OCI-LY1 (cell line): Measurements from ENCODE around the gene SEPTIN14.
"Not testable (repeated sequence)": the region's sequence is repeated elsewhere in the genome, so short reads cannot be mapped to it uniquely, and the experiment has no call there.

ENCODE experiments used
- H2AFZ ChIP-seq: fragments of 200-600 bp; sonication (generic), shearing (Covaris generic); 2 replicates; pipeline ENCODE4 v1.6.0; 2014; ENCODE audit warnings: antibody characterized with exemption, mild to moderate bottlenecking, low read length
- H3F3A ChIP-seq: fragments of 200-600 bp; sonication (generic), shearing (Covaris generic); 2 replicates; pipeline ENCODE4 v1.6.0; 2014; ENCODE audit warnings: mild to moderate bottlenecking, antibody characterized with exemption, low read length, moderate library complexity; ENCODE audit not compliant: insufficient read depth
- H3K27ac ChIP-seq: fragments of 200-600 bp; sonication (generic); 2 replicates; pipeline ENCODE4 v1.5.1; 2014; ENCODE audit warnings: low read length, mixed run types, mild to moderate bottlenecking, low read depth; ENCODE audit not compliant: poor library complexity, severe bottlenecking
- H3K27me3 ChIP-seq: fragments of 200-600 bp; sonication (generic); 2 replicates; pipeline ENCODE4 v1.6.0; 2014; ENCODE audit warnings: antibody characterized with exemption, mild to moderate bottlenecking, low read length, moderate library complexity; ENCODE audit not compliant: insufficient read depth
- H3K36me3 ChIP-seq: fragments of 200-600 bp; sonication (generic); 2 replicates; pipeline ENCODE4 v1.6.1; 2014; ENCODE audit warnings: mild to moderate bottlenecking, antibody characterized with exemption, low read length, moderate library complexity, mixed read lengths; ENCODE audit not compliant: insufficient read depth
- H3K4me1 ChIP-seq: fragments of 200-600 bp; sonication (generic); 2 replicates; pipeline ENCODE4 v1.5.1; 2014; ENCODE audit warnings: mild to moderate bottlenecking, low read length, moderate library complexity; ENCODE audit not compliant: insufficient read depth, severe bottlenecking
- H3K4me2 ChIP-seq: fragments of 200-600 bp; sonication (generic), shearing (Covaris generic); 2 replicates; pipeline ENCODE4 v1.6.1; 2014; ENCODE audit warnings: low read length
- H3K4me3 ChIP-seq: fragments of 200-600 bp; sonication (generic); 2 replicates; pipeline ENCODE4 v1.5.1; 2014; ENCODE audit warnings: low read length, low read depth, mild to moderate bottlenecking, mixed read lengths; ENCODE audit not compliant: poor library complexity, severe bottlenecking
- H3K79me2 ChIP-seq: fragments of 200-600 bp; shearing (Covaris generic); 2 replicates; pipeline ENCODE4 v1.6.1; 2016; ENCODE audit warnings: mixed run types, low read length, mixed read lengths; ENCODE audit not compliant: insufficient read depth
- H3K9ac ChIP-seq: fragments of 200-600 bp; sonication (generic), shearing (Covaris generic); 2 replicates; pipeline ENCODE4 v1.6.1; 2014; ENCODE audit warnings: mild to moderate bottlenecking, low read length, mixed read lengths
- H3K9me2 ChIP-seq: fragments of 200-600 bp; sonication (generic), shearing (Covaris generic); 2 replicates; pipeline ENCODE4 v1.6.1; 2014; ENCODE audit warnings: low read depth, mild to moderate bottlenecking, low read length, mixed read lengths
- H3K9me3 ChIP-seq: fragments of 200-600 bp; shearing (Covaris generic); 2 replicates; pipeline ENCODE4 v1.6.1; 2014; ENCODE audit warnings: low read length, mixed read lengths
- H4K20me1 ChIP-seq: fragments of 200-600 bp; sonication (generic), shearing (Covaris generic); 2 replicates; pipeline ENCODE4 v1.6.0; 2016; ENCODE audit warnings: mild to moderate bottlenecking, low read length; ENCODE audit not compliant: insufficient read depth
- EZH2 ChIP-seq: fragments of 200-600 bp; sonication (generic), shearing (Covaris generic); IDR thresholded peaks from 2 replicates; pipeline ENCODE4 v1.8.0; 2017; ENCODE audit warnings: borderline replicate concordance, mixed run types, mild to moderate bottlenecking, antibody characterized with exemption, low read length, moderate library complexity, mixed read lengths
- TF ChIP-seq, protein P1 (sequence below): fragments of 200-600 bp; sonication (generic), shearing (Covaris generic); IDR thresholded peaks from 2 replicates; pipeline ENCODE4 v1.5.1; 2017; ENCODE audit warnings: mild to moderate bottlenecking, antibody characterized with exemption, low read length, moderate library complexity, mixed read lengths

The SEPTIN14 gene

DNA sequence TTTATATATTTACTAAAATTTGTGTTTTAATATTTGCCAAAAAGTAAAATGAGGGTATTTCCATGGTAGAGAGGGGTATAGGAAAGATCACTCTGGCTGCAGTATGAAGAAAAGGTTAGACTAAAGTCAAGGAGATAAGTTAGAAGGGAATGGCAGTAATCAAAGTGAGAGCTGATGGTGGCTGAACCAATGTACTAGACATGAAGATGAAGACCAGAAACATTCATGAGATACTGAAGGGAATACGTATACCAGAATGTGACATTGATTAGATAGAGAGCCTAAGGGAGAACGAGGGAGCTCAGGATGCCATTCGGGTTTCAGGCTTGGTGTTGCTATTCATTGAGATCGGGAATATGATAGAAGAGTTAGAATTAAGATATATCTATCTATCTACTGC is 32.5 kb upstream of the SEPTIN14 start:
- Histone ChIP-seq H3K4me3 (no peak overlapping the region), H3K9ac (no peak overlapping the region), H4K20me1 (no peaks in the 10 kb centered on the region), H2AFZ (no peak overlapping the region), H3K79me2 (no peaks in the 10 kb centered on the region), H3K4me2 (no peak overlapping the region), H3F3A (no peaks in the 10 kb centered on the region), H3K4me1 (no peaks in the 10 kb centered on the region), H3K9me3 (no peaks in the 10 kb centered on the region), H3K27me3 (no peaks in the 10 kb centered on the region), H3K9me2 (no peaks in the 10 kb centered on the region), H3K36me3 (peaks cover 4% of the 10 kb centered on the region; the same call in 1 of the 2 replicates), H3K27ac (no peak overlapping the region)
- TF ChIP-seq, protein P1, sequence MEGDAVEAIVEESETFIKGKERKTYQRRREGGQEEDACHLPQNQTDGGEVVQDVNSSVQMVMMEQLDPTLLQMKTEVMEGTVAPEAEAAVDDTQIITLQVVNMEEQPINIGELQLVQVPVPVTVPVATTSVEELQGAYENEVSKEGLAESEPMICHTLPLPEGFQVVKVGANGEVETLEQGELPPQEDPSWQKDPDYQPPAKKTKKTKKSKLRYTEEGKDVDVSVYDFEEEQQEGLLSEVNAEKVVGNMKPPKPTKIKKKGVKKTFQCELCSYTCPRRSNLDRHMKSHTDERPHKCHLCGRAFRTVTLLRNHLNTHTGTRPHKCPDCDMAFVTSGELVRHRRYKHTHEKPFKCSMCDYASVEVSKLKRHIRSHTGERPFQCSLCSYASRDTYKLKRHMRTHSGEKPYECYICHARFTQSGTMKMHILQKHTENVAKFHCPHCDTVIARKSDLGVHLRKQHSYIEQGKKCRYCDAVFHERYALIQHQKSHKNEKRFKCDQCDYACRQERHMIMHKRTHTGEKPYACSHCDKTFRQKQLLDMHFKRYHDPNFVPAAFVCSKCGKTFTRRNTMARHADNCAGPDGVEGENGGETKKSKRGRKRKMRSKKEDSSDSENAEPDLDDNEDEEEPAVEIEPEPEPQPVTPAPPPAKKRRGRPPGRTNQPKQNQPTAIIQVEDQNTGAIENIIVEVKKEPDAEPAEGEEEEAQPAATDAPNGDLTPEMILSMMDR: no peak
- no peak for TF ChIP-seq EZH2

DNA sequence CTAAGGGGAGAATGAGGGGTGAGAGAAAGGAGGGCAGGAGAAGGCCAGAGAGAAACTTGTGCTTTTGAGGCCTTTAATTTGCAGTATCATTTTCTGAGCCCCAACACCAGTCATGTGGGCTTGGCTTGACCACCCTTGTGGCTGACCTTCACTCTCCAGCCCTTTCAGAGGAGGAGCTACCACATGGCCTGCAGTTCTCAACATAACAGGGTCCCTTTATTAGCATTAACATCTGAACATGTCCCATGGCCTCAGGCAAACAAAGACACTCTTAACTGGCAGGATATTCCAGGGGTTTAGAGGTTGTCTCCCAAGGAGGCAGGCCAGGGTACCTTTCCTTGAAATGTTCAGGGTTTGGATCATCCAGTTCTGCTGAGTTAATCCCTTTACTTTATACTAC is 31.4 kb upstream of the SEPTIN14 start:
- Histone ChIP-seq H3K27me3 (no peaks in the 10 kb centered on the region), H2AFZ (no peak overlapping the region), H3K36me3 (peaks cover 4% of the 10 kb centered on the region; the same call in 1 of the 2 replicates), H3K4me2 (no peak overlapping the region), H3K9ac (no peak overlapping the region), H3K9me3 (no peaks in the 10 kb centered on the region), H3K27ac (no peak overlapping the region), H3K9me2 (no peaks in the 10 kb centered on the region), H3K4me1 (no peaks in the 10 kb centered on the region), H4K20me1 (no peaks in the 10 kb centered on the region), H3K4me3 (no peak overlapping the region), H3F3A (no peaks in the 10 kb centered on the region), H3K79me2 (no peaks in the 10 kb centered on the region)
- TF ChIP-seq, protein P1: no peak
- TF ChIP-seq EZH2: no peak

GRCh38 chr7:55888378-55888777 is 25.8 kb upstream of the SEPTIN14 start:
- not testable (repeated sequence) for H3K27ac ChIP-seq, H3K9me2 ChIP-seq

DNA sequence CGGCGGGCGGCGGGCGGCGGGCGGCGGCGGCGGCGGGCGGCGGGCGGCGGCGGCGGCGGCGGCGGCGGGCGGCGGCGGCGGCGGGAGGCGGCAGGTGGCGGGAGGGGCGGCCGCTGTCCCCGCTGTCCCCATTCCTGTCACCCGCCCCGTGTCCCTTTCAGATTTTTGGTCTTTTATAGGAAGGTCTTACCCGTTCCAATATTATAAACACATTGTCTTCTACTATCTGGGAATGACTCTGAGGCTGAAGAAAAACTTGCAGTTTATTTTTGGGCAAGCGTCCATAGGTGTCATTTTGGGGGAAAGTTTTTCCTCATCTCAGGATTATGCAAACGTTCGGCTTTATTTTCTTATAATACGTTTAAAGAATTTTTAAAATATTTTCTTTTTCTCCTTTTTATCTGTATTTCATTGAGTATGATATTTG is 25.3 kb upstream of the SEPTIN14 start:
- H3K4me3 ChIP-seq: peak overlapping the region; percentile 64
- H3F3A ChIP-seq: no peaks in the 10 kb centered on the region
- no peaks in the 10 kb centered on the region; the same call in 1 of the 2 replicates for H3K27me3 ChIP-seq
- TF ChIP-seq, protein P1: no peak
- TF ChIP-seq EZH2: no peak
- no peaks in the 10 kb centered on the region for H3K36me3 ChIP-seq
- no peak overlapping the region for H3K27ac ChIP-seq
- H3K9ac ChIP-seq: peak overlapping the region; percentile 66
- no peaks in the 10 kb centered on the region for H4K20me1 ChIP-seq
- H3K9me3 ChIP-seq: no peaks in the 10 kb centered on the region
- H3K9me2 ChIP-seq: no peaks in the 10 kb centered on the region
- no peaks in the 10 kb centered on the region for H3K4me1 ChIP-seq
- peak overlapping the region; percentile 61 for H2AFZ ChIP-seq
- H3K79me2 ChIP-seq: no peaks in the 10 kb centered on the region
- peak overlapping the region; percentile 64 for H3K4me2 ChIP-seq

More at GRCh38 chr7:55888378-55888777, 25.8 kb upstream of the SEPTIN14 start:
- not testable (repeated sequence) for H3K36me3 ChIP-seq, H3K9me3 ChIP-seq, H3K79me2 ChIP-seq, H4K20me1 ChIP-seq, H3K27me3 ChIP-seq, H3F3A ChIP-seq, H3K4me1 ChIP-seq
- peak overlapping the region; percentile 61; the same call in 1 of the 2 replicates for H2AFZ ChIP-seq
- peak overlapping the region; percentile 64 for H3K4me3 ChIP-seq
- peak overlapping the region; percentile 64 for H3K4me2 ChIP-seq
- peak overlapping the region; percentile 66; the same call in 1 of the 2 replicates for H3K9ac ChIP-seq
